Right lobe of liver (tissue), 4 donors: ENCODE results near the gene BICRA.

Source experiments
- CTCF ChIP-seq, 4 donors: fragments of 200-600 bp in 3 of 4; fragments of 450-650 bp in 1 of 4; IDR thresholded peaks; one replicate each; pipeline versions ENCODE4 v1.5.1 to v1.8.0; 2016 to 2022; ENCODE audit warnings: antibody characterized with exemption in 4 of 4, mild to moderate bottlenecking in 2 of 4
- POLR2A ChIP-seq: fragments of 450-650 bp; IDR thresholded peaks from one replicate; pipeline ENCODE4 v1.6.1; 2017; ENCODE audit warnings: antibody characterized with exemption, mild to moderate bottlenecking
- donor health status: DM: no; HTN: no; CAD: no.
- donor health status: DM: no; HTN: no; CAD: no.
- donor health status: DM: no; HTN: yes; CAD: no.

- TF ChIP-seq POLR2A (no peak), CTCF (IDR thresholded peaks at IDR 0.05) (no peak)
These were observed 116.9 kb downstream of the BICRA start for GRCh38 chr19:47725759-47726401.
